PC-9 (cell line): ENCODE results near the gene GPC5. TPM values are rescaled to one million over a fixed set of nuclear protein-coding genes. Genes with fewer than 3 reads are reported as not detected.

Source experiments
- BruUV-seq: library from RNA; stranded (reverse); fragments of 400-500 nt; replicated peaks from 2 replicates; lab custom pipeline; 2021; lab: Mats Ljungman, UMichigan
- CTCF ChIA-PET: fragments of 300-600 bp; sonication (Branson Sonifier 250); formaldehyde crosslinking; loops from one replicate; lab custom pipeline; 2022; ENCODE audit warnings: antibody characterized with exemption; lab: Charles Lee
- POLR2A ChIA-PET: fragments of 300-600 bp; sonication (Branson Sonifier 250); formaldehyde crosslinking; loops from one replicate; lab custom pipeline; 2022; ENCODE audit warnings: antibody characterized with exemption; ENCODE audit not compliant: unreplicated experiment; lab: Charles Lee
- DNase-seq, 2 experiments: peaks; one replicate each; pipeline versions ENCODE4 v3.0.0 to v3.0.0-alpha.2; 2015 to 2022; ENCODE audit warnings: mixed read lengths in 1 of 2
- H2AFZ ChIP-seq: fragments of 200-600 bp; sonication (generic); 2 replicates; pipeline ENCODE4 v1.8.1; 2017; ENCODE audit warnings: antibody characterized with exemption
- H3F3A ChIP-seq: fragments of 200-600 bp; sonication (generic); 2 replicates; pipeline ENCODE4 v1.8.1; 2017; ENCODE audit warnings: antibody characterized with exemption, mild to moderate bottlenecking, low read depth; ENCODE audit not compliant: insufficient read depth
- H3K27ac ChIP-seq: fragments of 200-600 bp; sonication (generic); 2 replicates; pipeline ENCODE4 v1.6.1; 2016; ENCODE audit warnings: mixed run types
- H3K27me3 ChIP-seq: fragments of 200-600 bp; sonication (generic); 2 replicates; pipeline ENCODE4 v1.6.1; 2016; ENCODE audit warnings: low read depth, mixed run types; ENCODE audit not compliant: insufficient read depth
- H3K36me3 ChIP-seq: fragments of 200-600 bp; sonication (generic); 2 replicates; pipeline ENCODE4 v1.6.1; 2016; ENCODE audit warnings: low read depth, mixed run types
- H3K4me1 ChIP-seq: fragments of 200-600 bp; sonication (generic); replicated peaks from 2 replicates; pipeline ENCODE4 v1.6.1; 2016; ENCODE audit warnings: mixed run types; ENCODE audit not compliant: insufficient read depth
- H3K4me2 ChIP-seq: fragments of 200-600 bp; sonication (generic); 2 replicates; pipeline ENCODE4 v1.6.1; 2017; ENCODE audit warnings: mixed run types
- H3K4me3 ChIP-seq: fragments of 200-600 bp; sonication (generic); 2 replicates; pipeline ENCODE4 v1.6.1; 2016; ENCODE audit warnings: mixed run types
- H3K79me2 ChIP-seq: fragments of 200-600 bp; sonication (generic); 2 replicates; pipeline ENCODE4 v1.6.1; 2017; ENCODE audit warnings: low read depth, mixed run types
- H3K9me2 ChIP-seq: fragments of 200-600 bp; sonication (generic); 2 replicates; pipeline ENCODE4 v1.8.1; 2017; ENCODE audit warnings: mild to moderate bottlenecking; ENCODE audit not compliant: insufficient read depth
- H3K9me3 ChIP-seq: fragments of 200-600 bp; sonication (generic); 2 replicates; pipeline ENCODE4 v1.8.1; 2016; ENCODE audit warnings: low read depth; ENCODE audit not compliant: insufficient read depth
- H4K20me1 ChIP-seq: fragments of 200-600 bp; sonication (generic); 2 replicates; pipeline ENCODE4 v1.8.1; 2017; ENCODE audit not compliant: insufficient read depth
- CTCF ChIP-seq: fragments of 200-600 bp; sonication (generic); conservative IDR thresholded peaks from 2 replicates; pipeline ENCODE4 v1.6.1; 2017; ENCODE audit warnings: mixed run types, antibody characterized with exemption, mild to moderate bottlenecking, moderate library complexity
- EZH2 ChIP-seq: fragments of 200-600 bp; sonication (generic); IDR thresholded peaks from 2 replicates; pipeline ENCODE4 v1.8.0; 2017; ENCODE audit warnings: antibody characterized with exemption, low read depth
- intact Hi-C: fragments of 100-400 bp; cut with micrococcal nuclease; formaldehyde crosslinking; loops from one replicate; pipeline ENCODE4 v1.10.0; 2022; ENCODE audit not compliant: unreplicated experiment
- total RNA-seq: library from RNA; stranded (reverse); gene quantifications from 2 replicates; pipeline ENCODE4 v1.2.3, GENCODE V29; 2021

Gene GPC5
- total RNA-seq, 1 experiment from 2014 or later, result not detected

GRCh38 chr13:92589955-92590354, 1191.5 kb downstream of the GPC5 start:
- no peaks in the 10 kb centered on the region for H3K4me1 ChIP-seq
- ChIA-PET POLR2A (no interaction called here), CTCF (no interaction called here)
- DNase-seq, result no peak
- intact Hi-C loops, result no loop called here
- H3K27ac ChIP-seq, result no peak overlapping the region
- no peak for TF ChIP-seq CTCF
- TF ChIP-seq EZH2, result no peak
- H3K27me3 ChIP-seq, result no peaks in the 10 kb centered on the region
- H3K36me3 ChIP-seq, result no peaks in the 10 kb centered on the region
- no peak overlapping the region for H3K4me2 ChIP-seq
- no peak overlapping the region for H3K4me3 ChIP-seq
- no peaks in the 10 kb centered on the region for H3K9me2 ChIP-seq
- no peaks in the 10 kb centered on the region for H3F3A ChIP-seq
- H3K9me3 ChIP-seq, result no peaks in the 10 kb centered on the region
- H2AFZ ChIP-seq, result no peak overlapping the region
- BruUV-seq, result no TSS peak
- no peaks in the 10 kb centered on the region for H3K79me2 ChIP-seq
- no peaks in the 10 kb centered on the region for H4K20me1 ChIP-seq

DNA sequence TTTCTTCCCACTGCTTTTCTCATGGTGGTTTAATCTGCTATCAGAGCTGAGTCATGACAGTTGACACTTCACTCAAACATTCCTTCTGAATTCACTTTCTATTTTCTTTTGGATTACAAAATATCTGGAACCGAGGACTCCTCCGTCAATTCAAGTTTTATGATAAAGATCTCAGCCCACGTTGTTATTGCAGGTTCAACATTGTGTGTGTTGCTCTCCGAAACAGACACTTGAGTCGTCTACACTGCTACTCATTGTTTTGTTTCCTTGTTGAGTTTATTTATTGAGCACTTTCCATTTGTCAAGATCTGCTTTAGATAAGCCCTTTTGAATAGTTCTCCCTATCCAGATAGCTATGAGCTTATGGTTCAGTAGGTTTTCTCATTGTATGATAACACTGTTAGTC, 1192.1 kb downstream of the GPC5 start:
- no peaks in the 10 kb centered on the region for H3K4me1 ChIP-seq
- DNase-seq, result no peak
- H2AFZ ChIP-seq, result no peak overlapping the region
- H3K79me2 ChIP-seq, result no peaks in the 10 kb centered on the region
- no peak overlapping the region for H3K4me3 ChIP-seq
- no peak overlapping the region for H3K4me2 ChIP-seq
- no peak for TF ChIP-seq EZH2
- no peak for TF ChIP-seq CTCF
- no peak overlapping the region for H3K27ac ChIP-seq
- no TSS peak for BruUV-seq
- intact Hi-C loops, result no loop called here
- H3F3A ChIP-seq, result no peaks in the 10 kb centered on the region
- H3K9me2 ChIP-seq, result no peaks in the 10 kb centered on the region
- no peaks in the 10 kb centered on the region for H3K36me3 ChIP-seq
- CTCF ChIA-PET, result no interaction called here
- POLR2A ChIA-PET, result no interaction called here
- H4K20me1 ChIP-seq, result no peaks in the 10 kb centered on the region
- H3K27me3 ChIP-seq, result no peaks in the 10 kb centered on the region
- H3K9me3 ChIP-seq, result no peaks in the 10 kb centered on the region

- Histone ChIP-seq H3K9me3 (no peaks in the 10 kb centered on the region), H4K20me1 (no peaks in the 10 kb centered on the region), H3F3A (no peaks in the 10 kb centered on the region), H3K79me2 (no peaks in the 10 kb centered on the region), H3K4me1 (no peaks in the 10 kb centered on the region), H3K36me3 (no peaks in the 10 kb centered on the region), H3K4me2 (no peak overlapping the region), H2AFZ (no peak overlapping the region), H3K27me3 (no peaks in the 10 kb centered on the region), H3K27ac (no peak overlapping the region), H3K9me2 (no peaks in the 10 kb centered on the region), H3K4me3 (no peak overlapping the region)
- no peak for DNase-seq
- TF ChIP-seq CTCF, result no peak
- no peak for TF ChIP-seq EZH2
- intact Hi-C loops, result no loop called here
- ChIA-PET POLR2A (no interaction called here), CTCF (no interaction called here)
- no TSS peak for BruUV-seq
These were observed 1192.7 kb downstream of the GPC5 start for GRCh38 chr13:92591117-92591516.
